ENCODE measurements around the gene PIMREG.

The PIMREG gene

DNA sequence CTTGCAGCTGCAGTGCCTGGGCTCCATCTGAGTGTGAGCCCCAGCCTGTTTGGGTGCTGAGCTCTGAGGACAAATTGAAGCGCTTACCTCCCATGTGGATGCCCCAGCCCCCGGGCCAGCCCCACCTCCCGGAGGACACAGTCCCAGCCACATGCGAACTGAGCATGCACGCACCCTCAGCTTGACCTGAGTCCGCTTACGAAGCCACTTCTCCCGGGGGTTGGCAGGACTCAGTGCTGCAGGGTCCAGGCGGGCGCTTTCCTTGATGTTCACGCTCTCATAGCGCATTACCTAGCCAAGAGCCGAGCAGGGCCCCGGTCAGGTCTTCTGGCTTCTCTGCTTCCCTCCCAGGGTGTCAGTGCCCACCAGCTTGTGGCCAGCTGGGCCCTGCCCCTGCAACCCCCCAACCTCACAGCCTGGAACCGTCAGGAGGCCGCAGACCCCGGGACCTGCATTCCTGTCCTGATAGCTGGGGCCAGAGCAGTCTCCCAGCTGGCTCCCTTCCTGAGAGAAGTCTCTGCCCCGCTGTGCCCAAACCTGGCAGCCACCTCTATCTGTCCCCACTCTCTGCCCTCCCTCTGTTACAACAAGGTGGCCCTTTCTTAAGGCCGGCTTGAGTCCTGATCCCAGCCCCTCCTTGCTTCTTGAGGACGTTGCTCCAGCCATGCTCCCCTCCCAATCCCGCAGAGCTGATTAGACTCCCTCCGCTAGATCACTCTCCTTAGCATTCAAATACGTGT is 24.0 kb downstream of the PIMREG start:
- in situ Hi-C loops (cut with HindIII; ENCODE audit: low pct_unique_long_range_greater_than_20kb, low sequenced_read_pairs) = no loop called here

DNA sequence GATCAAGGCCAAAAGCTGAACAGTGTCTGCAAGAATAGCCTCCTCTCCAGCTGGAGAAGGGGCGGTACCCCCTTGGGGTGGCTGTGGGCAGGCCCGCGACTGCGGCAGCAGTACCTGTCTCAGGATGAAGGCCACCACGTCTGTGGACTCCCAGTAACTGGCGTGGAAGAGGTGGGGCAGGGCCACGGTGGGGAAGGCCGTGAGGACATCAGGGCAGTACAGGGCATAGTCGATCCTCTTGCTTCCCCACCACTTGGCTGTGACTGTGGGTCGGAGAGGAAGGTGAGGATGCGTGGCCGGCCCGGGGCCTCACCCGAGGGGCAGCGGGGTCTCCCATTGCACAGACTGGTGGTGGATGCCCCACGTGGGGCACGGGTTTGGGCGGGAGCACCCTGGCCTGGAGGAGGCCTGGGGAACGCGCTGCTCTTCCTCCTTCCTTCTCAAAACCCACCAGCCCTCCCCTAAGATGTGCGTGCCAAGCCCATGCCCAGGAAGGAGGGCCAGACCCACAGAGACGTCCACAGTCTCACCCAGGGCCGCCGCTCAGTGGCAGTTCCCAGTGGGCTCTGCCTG is 26.0 kb downstream of the PIMREG start:
- in situ Hi-C loops (cut with HindIII; ENCODE audit: low pct_unique_long_range_greater_than_20kb, low sequenced_read_pairs) = no loop called here
- DNase-seq (ENCODE audit: low read depth in 1 of 2, low spot score in 1 of 2) = no peak
- no peak for TF ChIP-seq JUND (IDR thresholded peaks at IDR 0.05; ENCODE audit: low read depth)

More for the DNA sequence above, 24.0 kb downstream of the PIMREG start:
- TF ChIP-seq JUND (IDR thresholded peaks at IDR 0.05; ENCODE audit: low read depth) = no peak
- no peak for DNase-seq (ENCODE audit: low read depth in 1 of 2, low spot score in 1 of 2)

DNA sequence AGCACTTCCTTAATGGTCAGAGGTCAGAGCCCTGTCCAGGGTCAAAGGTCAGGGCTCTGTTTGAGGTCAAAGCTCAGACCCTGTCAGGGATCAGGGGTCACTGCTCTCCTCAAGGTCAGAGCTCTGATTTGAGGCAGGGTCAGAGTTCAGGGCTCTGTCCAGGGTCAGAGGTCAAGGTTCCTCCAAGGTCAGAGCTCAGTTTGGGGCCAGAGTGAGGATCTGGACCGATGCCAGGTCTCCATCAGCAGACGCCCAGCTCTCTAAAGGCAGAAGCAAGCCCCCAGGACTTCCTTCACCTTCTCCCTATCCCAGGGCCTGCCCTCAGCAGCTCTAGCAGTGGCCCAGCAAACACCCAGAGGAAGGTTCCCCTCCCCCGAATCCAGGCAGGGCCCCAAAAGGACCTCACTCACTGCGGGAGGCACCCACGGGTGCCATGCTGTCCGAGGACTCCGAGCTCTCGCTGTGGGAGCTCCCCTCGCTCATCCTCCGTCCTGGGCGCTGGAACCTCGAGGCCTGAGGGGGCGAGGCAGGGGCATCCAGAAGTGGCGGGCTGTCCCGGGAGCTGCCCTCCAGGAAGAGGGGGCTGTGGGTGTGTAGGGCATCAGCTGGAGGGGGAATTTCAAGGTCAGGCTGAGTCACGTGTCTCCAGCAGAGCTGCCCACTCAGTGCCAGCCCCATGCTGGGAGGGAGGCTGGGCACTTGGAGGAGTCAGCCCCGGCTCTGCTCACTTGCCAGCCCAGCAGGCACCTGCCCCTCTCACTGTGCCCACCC is 26.7 kb downstream of the PIMREG start:
- TF ChIP-seq JUND (IDR thresholded peaks at IDR 0.05; ENCODE audit: low read depth) = no peak
- DNase-seq (ENCODE audit: low read depth in 1 of 2, low spot score in 1 of 2) = no peak
- in situ Hi-C loops (cut with HindIII; ENCODE audit: low pct_unique_long_range_greater_than_20kb, low sequenced_read_pairs) = no loop called here

DNA sequence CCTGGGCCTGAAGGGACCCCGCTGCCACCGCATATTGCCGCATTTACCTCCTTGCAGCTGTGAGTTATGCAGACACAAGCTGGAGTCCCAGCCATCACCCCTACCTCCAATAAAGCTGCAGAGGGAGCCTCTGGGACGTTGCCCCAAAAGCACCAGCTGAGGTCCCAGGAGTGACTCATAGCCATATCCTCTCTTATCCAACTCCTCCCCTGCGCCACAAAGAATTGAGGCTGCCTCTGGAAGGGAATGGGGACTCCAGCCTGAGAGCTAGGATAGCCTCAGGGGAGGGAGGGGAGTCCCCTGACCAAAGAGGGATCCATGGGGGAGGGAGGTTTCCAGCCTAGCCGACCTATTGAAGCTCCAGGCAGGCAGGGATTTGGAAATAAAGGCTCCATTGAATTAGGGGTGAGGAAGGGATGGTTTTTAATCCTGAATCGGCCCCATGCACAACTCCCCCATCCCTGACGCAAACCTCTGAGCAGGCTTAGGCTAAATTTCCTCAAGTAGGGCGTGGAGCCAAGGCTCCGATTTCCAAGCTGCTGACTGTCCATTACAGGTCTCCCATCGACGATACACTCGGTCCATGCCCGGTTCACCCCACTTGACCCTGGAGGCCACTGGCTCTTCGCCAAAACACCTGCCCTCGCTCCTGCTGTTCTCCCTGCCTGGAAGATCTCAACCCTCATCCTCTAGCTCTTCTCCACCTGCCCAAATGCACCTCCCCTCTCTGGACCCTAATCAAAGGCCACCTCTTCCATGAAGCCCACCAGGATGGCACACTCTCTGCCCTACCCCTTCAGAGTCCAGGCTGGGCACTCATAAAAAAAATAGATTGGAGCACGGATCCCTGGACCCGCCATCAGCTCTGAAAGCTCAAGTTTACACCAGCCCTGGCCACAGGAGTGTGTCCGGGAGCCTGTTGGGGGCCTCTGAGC is 27.5 kb downstream of the PIMREG start:
- TF ChIP-seq JUND (IDR thresholded peaks at IDR 0.05; ENCODE audit: low read depth) = no peak
- in situ Hi-C loops (cut with HindIII; ENCODE audit: low pct_unique_long_range_greater_than_20kb, low sequenced_read_pairs) = no loop called here
- no peak for DNase-seq (ENCODE audit: low read depth in 1 of 2, low spot score in 1 of 2)

DNA sequence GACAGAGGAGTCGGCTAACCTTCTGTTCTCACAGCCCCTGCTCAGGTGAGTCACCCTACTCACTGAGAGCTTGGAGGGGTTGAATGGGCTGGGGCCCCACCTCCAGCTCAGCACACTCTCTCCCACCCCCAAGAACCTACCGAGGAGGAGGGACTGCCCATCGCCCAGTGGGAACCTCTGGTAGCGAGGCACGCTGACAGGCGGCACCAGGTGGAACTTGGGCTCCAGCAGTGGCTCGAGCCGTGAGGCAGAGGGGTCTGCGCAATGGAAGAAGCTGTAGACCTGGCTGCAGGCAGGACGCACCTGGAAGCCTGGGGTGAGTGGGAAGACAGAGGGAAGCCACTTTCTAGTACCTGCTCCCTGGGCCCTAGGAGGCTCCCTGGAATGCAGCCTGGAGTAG is 28.3 kb downstream of the PIMREG start:
- in situ Hi-C loops (cut with HindIII; ENCODE audit: low pct_unique_long_range_greater_than_20kb, low sequenced_read_pairs) = no loop called here
- DNase-seq (ENCODE audit: low read depth in 1 of 2, low spot score in 1 of 2) = no peak
- TF ChIP-seq JUND (IDR thresholded peaks at IDR 0.05; ENCODE audit: low read depth) = no peak

DNA sequence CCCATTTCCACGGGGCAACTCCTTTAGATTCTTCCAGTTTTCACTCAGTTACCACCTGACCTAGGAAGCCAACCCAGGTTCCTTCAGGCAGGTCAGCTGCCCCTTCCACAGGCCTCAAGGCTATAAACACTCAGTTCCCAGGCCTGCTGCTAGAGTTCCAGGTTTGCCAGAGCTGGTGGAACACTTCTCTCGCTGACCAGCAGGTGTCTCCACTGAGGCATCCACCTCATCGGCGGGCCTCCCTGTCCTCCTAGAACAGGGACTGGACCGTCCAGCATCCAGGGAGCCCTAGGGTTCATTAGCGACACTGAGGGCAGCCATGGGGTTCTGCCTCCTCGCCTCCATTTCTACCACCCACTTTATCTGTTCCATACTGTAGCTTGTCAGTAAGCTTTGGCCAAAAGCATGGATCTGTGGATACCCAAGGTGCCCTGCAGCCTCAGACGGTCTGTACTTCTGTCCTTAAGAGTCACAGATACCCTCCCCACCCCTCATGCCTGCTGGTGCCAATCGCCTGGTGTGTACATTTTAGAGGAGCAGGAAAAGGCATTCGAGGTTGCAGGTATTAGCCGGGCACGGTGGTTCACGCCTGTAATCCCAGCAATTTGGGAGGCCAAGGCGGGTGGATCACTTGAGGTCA is 29.0 kb downstream of the PIMREG start:
- in situ Hi-C loops (cut with HindIII; ENCODE audit: low pct_unique_long_range_greater_than_20kb, low sequenced_read_pairs) = no loop called here
- TF ChIP-seq JUND (IDR thresholded peaks at IDR 0.05; ENCODE audit: low read depth) = no peak
- DNase-seq (ENCODE audit: low read depth in 1 of 2, low spot score in 1 of 2) = peak; percentile 69 to 91

DNA sequence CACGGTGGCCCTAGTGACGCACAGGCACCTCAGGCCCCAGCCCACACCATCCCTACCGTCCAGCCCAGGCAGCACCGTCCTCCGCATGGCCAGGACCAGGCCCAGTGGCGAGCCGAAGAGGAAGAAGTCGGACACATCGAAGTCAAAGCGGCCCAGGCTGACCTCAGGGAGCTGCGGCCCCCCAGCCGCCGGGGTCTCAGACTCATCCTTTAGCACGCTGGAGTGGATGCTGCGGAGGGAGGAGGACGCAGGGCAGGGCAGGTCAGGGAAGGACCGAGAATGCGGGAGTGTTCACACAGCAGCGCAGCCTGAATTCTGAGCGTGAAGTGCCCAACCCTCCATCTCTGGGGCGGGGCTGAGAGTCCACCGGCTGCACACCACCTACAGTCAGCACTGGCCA is 30.1 kb downstream of the PIMREG start:
- in situ Hi-C loops (cut with HindIII; ENCODE audit: low pct_unique_long_range_greater_than_20kb, low sequenced_read_pairs) = no loop called here
- TF ChIP-seq JUND (IDR thresholded peaks at IDR 0.05; ENCODE audit: low read depth) = no peak
- DNase-seq (ENCODE audit: low read depth in 1 of 2, low spot score in 1 of 2) = no peak

DNA sequence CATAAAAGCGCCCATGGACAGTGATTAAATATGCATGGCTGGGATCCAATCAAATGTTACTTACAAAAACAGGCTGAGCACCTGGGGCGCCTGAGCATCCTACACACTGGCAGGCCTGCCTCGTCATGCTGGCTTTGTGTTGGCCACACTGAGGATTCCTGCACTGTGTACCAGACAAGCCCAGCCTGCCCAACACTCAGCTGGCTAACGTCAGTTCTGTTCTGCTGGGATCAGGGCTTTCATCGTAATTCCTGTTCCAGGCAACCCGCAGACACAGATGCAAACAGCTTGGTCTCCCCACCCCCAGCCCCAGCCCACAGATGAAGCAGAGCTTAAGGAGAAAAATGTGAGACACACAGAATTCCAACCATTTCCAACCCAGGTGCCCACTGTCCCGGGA is 30.7 kb downstream of the PIMREG start:
- no peak for TF ChIP-seq JUND (IDR thresholded peaks at IDR 0.05; ENCODE audit: low read depth)
- DNase-seq (ENCODE audit: low read depth in 1 of 2, low spot score in 1 of 2) = no peak
- in situ Hi-C loops (cut with HindIII; ENCODE audit: low pct_unique_long_range_greater_than_20kb, low sequenced_read_pairs) = no loop called here

DNA sequence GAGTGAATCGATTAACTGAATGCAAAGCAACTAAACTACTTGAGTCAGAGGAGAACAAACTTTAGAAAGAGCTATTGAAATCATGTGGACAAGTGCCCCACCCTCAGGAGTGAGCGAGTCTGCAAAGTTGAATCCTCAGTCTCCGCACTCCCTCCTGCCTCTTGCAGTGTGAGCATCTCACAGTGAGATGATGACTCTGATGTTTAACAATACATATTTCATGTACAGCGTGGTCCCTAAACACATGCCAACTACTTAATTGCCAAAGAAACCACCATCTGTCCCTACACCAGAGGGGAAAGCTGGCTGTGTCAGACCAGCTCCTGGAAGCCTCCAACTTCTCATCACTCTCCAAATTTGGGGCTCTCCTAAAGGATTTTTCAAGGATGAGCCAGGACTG is 31.2 kb downstream of the PIMREG start:
- TF ChIP-seq JUND (IDR thresholded peaks at IDR 0.05; ENCODE audit: low read depth) = no peak
- in situ Hi-C loops (cut with HindIII; ENCODE audit: low pct_unique_long_range_greater_than_20kb, low sequenced_read_pairs) = no loop called here
- DNase-seq (ENCODE audit: low read depth in 1 of 2, low spot score in 1 of 2) = no peak

DNA sequence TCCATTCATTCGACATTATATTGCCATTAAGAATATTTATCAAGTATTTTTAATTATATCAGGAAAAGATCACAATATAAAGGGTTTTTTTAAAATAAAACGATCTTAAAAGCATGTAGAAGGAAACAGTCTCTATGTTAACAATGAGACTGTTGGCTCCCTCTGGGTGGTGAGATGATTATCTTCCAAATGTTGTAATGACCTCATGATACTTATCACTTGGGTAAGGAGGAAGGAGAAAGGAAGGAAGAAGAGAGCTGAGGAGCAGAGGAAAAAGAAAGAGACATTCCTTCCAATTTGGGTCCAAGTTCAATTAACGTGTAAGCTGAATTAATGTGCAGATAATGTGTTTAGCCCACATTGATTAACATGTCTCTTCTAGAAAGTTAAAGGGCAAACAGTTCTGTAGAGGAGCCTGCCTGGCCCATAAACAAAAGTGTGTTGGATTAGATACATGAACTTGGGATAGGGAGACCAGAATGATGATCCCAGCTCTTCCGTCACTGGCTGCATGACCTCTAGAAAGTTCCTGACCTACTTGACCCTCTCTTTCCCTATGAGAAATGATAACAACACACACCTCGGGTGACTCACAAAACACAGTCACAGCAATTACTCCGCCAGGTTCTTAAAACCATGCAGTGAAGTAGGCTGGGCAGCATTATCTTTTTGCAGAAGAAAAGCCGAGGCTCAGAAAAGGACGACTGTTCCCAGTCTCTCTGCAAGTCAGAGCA is 32.0 kb downstream of the PIMREG start:
- in situ Hi-C loops (cut with HindIII; ENCODE audit: low pct_unique_long_range_greater_than_20kb, low sequenced_read_pairs) = no loop called here
- no peak for DNase-seq (ENCODE audit: low read depth in 1 of 2, low spot score in 1 of 2)
- no peak for TF ChIP-seq JUND (IDR thresholded peaks at IDR 0.05; ENCODE audit: low read depth)

DNA sequence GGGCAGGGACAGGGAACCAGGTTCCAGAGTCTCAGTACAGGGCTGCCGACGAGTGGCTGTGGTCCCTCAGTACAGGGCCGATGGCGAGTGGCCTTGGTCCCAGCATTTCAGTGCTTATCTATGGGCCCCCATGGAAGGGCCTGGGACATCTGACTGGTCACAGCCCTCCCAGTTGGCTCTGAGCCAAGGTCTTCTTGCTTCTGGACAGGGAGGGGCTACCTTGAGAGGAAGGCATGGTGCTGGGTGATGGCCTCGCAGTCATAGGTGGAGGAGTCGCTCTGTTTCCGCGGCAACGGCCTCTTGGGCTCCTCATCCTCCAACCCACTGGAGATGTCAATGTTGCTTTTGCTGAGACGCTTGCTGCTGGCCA is 32.5 kb downstream of the PIMREG start:
- in situ Hi-C loops (cut with HindIII; ENCODE audit: low pct_unique_long_range_greater_than_20kb, low sequenced_read_pairs) = no loop called here
- no peak for DNase-seq (ENCODE audit: low read depth in 1 of 2, low spot score in 1 of 2)
- no peak for TF ChIP-seq JUND (IDR thresholded peaks at IDR 0.05; ENCODE audit: low read depth)
